ENCODE results near the gene MAP1B. TPM values are rescaled to one million over a fixed set of nuclear protein-coding genes. Genes with fewer than 3 reads are reported as not detected.
A peak's percentile ranks its signal among the peaks of the same experiment; 100 is the strongest.

The MAP1B gene
- total RNA-seq, 1 donor from 2014 or later, result 1,059 TPM

- peak overlapping the region; percentile 88 to 95 for H3K27ac ChIP-seq
- peaks cover 6 to 56% of the 10 kb centered on the region in 2 donors for H3K4me1 ChIP-seq
- intact Hi-C loops (cut with DNase I), result no loop called here
- no peaks in the 10 kb centered on the region for H3K9me3 ChIP-seq
- peaks cover 4 to 16% of the 10 kb centered on the region in 2 donors for H3K36me3 ChIP-seq
- no peak overlapping the region for H3K4me3 ChIP-seq
- TF ChIP-seq CTCF (IDR thresholded peaks at IDR 0.05), result no peak
- DNase-seq (ENCODE audit: low spot score in 2 of 2), result no peak
- H3K27me3 ChIP-seq, result no peaks in the 10 kb centered on the region
Observed at GRCh38 chr5:72177538-72177937, 70.3 kb downstream of the MAP1B start.

GRCh38 chr5:72179028-72179815, 71.9 kb downstream of the MAP1B start:
- peaks cover 8 to 69% of the 10 kb centered on the region in 2 donors for H3K4me1 ChIP-seq
- intact Hi-C loops (cut with DNase I), result loop anchor here (2.0 kb wide), 1 partner anchor 36 kb away; no protein-coding TSS in a partner anchor
- peak in 1 of 2 donors; percentile 95 for DNase-seq (ENCODE audit: low spot score in 2 of 2)
- H3K9me3 ChIP-seq, result no peaks in the 10 kb centered on the region
- TF ChIP-seq CTCF (IDR thresholded peaks at IDR 0.05), result no peak
- peaks cover 12 to 18% of the 10 kb centered on the region in 2 donors for H3K36me3 ChIP-seq
- H3K4me3 ChIP-seq, result peak overlapping the region; percentile 48 to 61
- H3K27ac ChIP-seq, result peak overlapping the region; percentile 88 to 95
- no peaks in the 10 kb centered on the region for H3K27me3 ChIP-seq

GRCh38 chr5:72179816-72180440, 72.7 kb downstream of the MAP1B start:
- peaks cover 14 to 76% of the 10 kb centered on the region in 2 donors for H3K4me1 ChIP-seq
- H3K4me3 ChIP-seq, result peak overlapping the region; percentile 48 to 61
- intact Hi-C loops (cut with DNase I), result loop anchor here (2.0 kb wide), 1 partner anchor 37 kb away; no protein-coding TSS in a partner anchor
- H3K9me3 ChIP-seq, result no peaks in the 10 kb centered on the region
- H3K27me3 ChIP-seq, result no peaks in the 10 kb centered on the region
- peaks cover 18 to 19% of the 10 kb centered on the region in 2 donors for H3K36me3 ChIP-seq
- DNase-seq (ENCODE audit: low spot score in 2 of 2), result peak in 1 of 2 donors; percentile 73
- TF ChIP-seq CTCF (IDR thresholded peaks at IDR 0.05), result no peak
- peak overlapping the region; percentile 88 to 95 for H3K27ac ChIP-seq

- H3K9me3 ChIP-seq, result no peaks in the 10 kb centered on the region
- intact Hi-C loops (cut with DNase I), result no loop called here
- H3K36me3 ChIP-seq, result peaks cover 13 to 29% of the 10 kb centered on the region in 2 donors
- peak overlapping the region; percentile 48 to 61 for H3K4me3 ChIP-seq
- TF ChIP-seq CTCF (IDR thresholded peaks at IDR 0.05), result no peak
- no peak for DNase-seq (ENCODE audit: low spot score in 2 of 2)
- H3K27ac ChIP-seq, result peak overlapping the region; percentile 88 to 95
- peaks cover 17 to 81% of the 10 kb centered on the region in 2 donors for H3K4me1 ChIP-seq
- no peaks in the 10 kb centered on the region for H3K27me3 ChIP-seq
Observed at GRCh38 chr5:72180925-72181324, 73.7 kb downstream of the MAP1B start.

GRCh38 chr5:72182686-72183085, 75.4 kb downstream of the MAP1B start:
- H3K4me3 ChIP-seq, result peak overlapping the region; percentile 18 to 61
- H3K9me3 ChIP-seq, result no peaks in the 10 kb centered on the region
- H3K36me3 ChIP-seq, result peaks cover 3 to 35% of the 10 kb centered on the region in 2 donors
- DNase-seq (ENCODE audit: low spot score in 2 of 2), result no peak
- no peak for TF ChIP-seq CTCF (IDR thresholded peaks at IDR 0.05)
- peak overlapping the region; percentile 88 to 95 for H3K27ac ChIP-seq
- peaks cover 20 to 81% of the 10 kb centered on the region in 2 donors for H3K4me1 ChIP-seq
- no peaks in the 10 kb centered on the region for H3K27me3 ChIP-seq
- intact Hi-C loops (cut with DNase I), result no loop called here
